NCI-H69 (cell line): ENCODE data around the gene FRMD8.

Source experiments
- DNase-seq: peaks from one replicate; lab custom pipeline; 2025; lab: John Stamatoyannopoulos, UW

The FRMD8 gene

GRCh38 chr11:65425105-65425970, 38.9 kb downstream of the FRMD8 start:
- DNase-seq, result peak; percentile 51

DNA sequence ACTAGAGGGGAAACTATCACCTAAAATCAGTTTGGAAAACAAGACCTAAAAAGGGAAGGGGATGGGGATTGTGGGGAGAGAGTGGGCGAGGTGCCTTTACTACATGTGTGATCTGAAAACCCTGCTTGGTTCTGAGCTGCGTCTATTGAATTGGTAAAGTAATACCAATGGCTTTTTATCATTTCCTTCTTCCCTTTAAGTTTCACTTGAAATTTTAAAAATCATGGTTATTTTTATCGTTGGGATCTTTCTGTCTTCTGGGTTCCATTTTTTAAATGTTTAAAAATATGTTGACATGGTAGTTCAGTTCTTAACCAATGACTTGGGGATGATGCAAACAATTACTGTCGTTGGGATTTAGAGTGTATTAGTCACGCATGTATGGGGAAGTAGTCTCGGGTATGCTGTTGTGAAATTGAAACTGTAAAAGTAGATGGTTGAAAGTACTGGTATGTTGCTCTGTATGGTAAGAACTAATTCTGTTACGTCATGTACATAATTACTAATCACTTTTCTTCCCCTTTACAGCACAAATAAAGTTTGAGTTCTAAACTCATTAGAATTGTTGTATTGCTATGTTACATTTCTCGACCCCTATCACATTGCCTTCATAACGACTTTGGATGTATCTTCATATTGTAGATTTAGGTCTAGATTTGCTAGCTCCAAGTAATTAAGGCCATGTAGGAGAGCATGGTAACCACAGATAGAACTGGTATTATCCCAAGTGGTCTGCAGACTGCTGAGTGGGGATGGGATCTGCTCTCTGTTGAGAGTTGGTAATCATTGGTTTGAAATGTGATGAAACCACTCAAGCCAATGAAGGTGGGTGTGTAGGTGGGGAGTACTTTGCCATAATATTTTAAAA, 39.8 kb downstream of the FRMD8 start:
- DNase-seq, result no peak

- DNase-seq, result peak; percentile 48
Measured at GRCh38 chr11:65426839-65427690, 40.6 kb downstream of the FRMD8 start.

DNA sequence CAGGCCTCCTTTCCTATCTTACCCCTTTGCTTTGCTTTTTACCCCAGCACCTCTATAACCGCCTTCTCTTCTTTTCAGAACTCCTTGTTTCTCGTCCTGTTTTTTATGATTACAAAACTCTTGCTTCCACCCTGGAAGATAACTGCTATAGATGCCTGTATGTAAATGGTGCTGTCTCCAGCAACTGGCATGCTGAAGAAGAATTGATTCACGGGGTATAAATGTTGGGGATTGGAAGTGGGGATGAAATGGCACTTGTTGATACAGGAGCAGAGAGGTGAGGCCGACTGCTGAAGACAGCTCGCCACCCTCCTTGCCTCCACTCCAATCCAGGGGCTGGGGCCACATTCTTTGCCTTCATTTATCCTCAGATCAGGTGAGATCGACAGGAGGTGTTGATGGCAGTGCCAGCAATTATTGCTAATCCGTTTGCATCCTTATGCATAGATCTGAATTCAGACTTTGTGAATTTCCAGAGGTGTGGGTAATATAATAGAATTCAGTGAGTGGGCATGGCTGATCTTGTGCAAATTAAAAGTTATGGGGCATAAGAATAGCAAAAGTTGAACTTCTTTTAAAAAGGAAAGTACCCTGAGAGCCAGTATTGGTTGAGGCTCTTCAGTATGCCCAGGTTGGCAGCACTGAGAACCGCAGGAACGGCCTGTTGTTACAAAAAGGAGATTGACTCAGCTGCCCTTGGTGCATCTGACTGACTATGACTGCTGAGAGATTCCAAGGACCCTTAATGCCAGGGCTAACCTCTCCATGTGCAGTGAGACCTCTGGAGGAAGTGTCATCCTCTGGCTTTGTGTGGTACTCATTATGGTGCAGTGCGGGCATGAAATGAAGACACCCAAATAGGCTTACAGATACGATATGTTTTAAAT, 41.5 kb downstream of the FRMD8 start:
- peak; percentile 56 for DNase-seq

- DNase-seq, result no peak
Measured at GRCh38 chr11:65428578-65429067, 42.2 kb downstream of the FRMD8 start.

- DNase-seq, result peak; percentile 67
Measured at GRCh38 chr11:65429068-65429681, 42.7 kb downstream of the FRMD8 start.

- peak; percentile 73 for DNase-seq
Measured at GRCh38 chr11:65429724-65430405, 43.4 kb downstream of the FRMD8 start.

GRCh38 chr11:65430406-65431217, 44.2 kb downstream of the FRMD8 start:
- DNase-seq, result peak; percentile 40

DNA sequence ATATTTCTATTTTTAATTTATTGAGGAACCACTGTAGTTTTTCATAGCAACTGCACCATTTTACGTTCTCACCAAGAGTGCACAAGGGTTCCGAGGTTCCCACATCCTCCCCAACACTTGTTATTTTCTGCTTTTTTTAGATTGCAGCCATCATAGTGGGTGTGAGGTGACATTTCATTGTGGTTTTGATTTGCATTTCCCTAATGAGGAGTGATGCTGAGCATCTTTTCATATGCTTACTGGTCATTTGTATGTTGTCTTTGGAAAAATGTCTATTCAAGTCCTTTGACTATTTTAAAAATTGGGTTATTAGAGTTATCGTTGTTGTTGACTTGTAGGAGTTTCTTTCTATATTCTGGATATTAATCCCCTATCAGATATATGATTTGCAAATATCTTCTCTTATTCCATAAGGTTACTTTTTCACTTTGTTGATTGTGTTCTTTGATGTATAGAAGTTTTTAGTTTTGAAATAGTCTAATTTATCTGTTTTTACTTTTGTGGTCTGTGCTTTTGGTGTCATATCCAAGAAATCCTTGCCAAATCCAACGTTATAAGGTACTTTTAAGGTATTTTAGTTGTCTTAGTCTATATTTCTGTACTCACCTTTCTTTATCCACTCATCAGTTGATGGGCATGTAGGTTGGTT, 45.1 kb downstream of the FRMD8 start:
- no peak for DNase-seq

DNA sequence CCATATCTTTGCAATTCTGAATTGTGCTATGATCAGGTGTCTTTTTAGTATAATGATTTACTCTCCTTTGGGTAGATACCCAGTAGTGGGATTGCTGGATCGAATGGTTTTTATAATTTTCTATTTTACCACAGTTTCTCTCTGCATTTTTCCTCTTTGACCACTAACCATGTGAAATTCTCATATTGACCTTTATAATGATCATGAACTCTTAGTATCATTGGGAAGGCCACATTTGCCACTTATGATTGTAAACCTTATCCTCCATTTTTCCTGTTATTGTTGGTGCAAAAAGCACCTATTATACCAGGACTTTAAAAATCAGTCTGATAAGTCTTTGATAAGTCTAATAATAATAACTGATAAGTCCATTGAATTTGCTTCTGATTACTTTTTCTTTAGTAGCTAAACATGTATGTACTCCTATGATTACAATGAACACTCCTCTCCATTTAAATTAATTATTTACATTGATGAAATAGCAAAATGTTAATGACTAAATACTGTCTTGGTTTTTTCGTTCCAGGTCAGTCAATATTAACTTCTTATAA, 45.7 kb downstream of the FRMD8 start:
- DNase-seq, result no peak

DNA sequence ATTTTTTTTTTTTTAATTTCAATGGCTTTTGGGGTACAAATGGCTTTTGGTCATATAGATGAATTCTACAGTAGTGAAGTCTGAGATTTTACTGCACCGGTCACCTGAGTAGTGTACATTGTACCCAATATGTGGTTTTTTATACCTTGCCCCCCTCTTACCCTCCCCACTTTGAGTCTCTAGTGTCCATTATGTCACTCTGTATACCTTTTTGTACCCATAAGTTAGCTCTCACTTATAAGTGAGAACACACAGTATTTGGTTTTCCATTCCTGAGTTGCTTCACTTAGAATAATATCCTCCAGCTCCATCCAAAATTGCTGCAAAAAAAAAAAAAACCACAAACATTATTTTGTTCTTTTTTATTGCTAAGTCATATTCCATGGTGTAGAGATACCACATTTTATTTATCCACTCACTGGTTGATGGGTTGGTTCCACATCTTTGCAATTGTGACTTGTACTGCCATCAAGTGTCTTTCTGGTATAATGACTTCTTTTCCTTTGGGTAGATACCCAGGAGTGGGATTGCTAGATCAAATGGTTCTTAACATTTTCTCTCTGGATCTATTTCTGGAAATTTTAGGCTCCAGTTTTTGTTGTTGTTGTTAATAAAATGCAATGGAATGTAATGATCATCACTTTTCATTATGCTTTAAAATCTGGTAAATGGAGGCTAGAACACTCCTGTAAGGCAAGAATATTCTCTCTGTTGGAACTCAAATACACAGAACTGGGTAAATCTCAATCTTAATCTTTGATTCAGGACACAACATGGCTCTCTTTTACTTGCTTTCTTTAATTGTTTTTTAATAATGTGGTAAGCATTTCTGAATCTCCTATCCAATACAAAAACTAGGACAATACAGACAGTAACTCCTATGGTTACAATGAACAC, 46.5 kb downstream of the FRMD8 start:
- peak; percentile 78 for DNase-seq

DNA sequence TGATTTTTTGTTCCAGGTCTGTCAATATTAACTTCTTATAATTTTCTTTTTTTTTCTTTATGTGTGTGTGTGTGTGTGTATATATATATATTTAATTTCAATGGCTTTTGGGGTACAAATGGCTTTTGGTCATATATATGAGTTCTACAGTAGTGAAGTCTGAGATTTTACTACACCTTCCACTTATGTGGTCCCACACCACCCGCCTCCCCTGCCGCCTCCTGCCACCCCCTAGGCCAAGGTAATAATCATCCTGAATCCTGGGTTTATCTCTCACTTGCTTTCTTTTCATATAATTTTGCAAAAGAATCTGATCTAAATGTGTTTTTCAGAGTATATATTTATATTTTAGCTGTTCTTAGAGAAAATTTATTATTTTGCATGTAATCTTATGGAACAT, 47.2 kb downstream of the FRMD8 start:
- DNase-seq, result no peak

DNA sequence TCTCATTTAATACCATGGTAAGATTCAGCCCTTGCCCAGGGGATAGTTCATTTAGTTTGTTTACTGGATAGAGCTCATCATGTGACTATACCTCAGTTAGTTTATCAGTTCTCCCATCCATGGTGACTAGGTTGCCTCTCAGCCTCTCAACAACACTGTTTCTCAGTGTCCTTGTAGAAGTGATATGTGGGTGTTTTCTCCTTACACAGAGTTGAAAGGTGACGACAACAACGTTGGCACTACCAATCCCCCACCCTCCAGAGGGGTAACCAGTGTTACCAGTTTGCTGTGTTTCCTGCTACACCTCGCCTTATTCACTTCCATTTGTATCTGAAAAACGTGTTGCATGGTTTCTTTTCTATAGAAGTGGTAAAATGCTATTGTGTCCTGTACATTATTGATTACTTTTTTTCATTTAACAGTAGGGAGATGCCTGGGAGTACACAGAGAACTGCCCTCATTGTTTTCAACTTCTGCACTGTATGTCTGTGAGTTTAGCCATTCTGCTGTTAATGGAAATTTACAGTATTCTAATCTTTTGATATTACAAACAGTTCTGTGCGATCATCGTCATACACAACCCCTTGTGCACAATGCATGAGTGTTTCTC, 47.7 kb downstream of the FRMD8 start:
- DNase-seq, result peak; percentile 52

DNA sequence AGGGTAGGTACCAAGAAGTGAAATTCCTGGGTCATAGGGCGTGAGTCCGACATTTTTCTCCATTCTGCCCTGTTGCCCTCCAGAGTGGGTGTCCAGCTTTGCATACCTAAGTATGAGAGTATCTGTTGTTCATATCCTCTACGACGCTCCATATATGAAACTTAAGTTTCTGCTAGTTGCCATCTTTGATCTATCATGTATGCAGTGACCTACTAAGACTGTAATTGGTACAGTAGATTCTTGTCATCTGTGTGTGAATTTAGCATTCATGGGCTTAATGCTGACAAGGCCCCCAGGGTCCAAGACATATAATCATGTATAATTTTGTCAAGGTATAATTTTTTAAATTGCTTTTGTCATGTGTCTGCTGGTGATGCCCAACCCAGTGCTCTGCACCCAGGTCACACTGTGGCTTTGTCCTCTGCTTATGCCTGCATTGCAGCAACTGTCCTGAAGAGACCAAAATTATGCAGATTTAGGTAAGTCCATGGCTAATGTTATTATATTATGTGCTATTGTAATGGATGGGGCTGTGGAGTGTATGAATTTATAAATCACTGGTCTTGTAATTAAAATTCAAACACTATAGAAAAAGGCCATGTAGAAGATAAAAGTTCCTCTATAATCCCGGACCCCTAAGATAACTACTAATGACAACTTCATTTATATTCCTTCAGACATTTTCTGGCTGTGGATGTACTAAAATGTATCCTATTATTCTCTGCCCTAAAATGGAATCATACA, 48.4 kb downstream of the FRMD8 start:
- peak; percentile 91 for DNase-seq

- peak; percentile 71 for DNase-seq
Measured at GRCh38 chr11:65435411-65435931, 49.0 kb downstream of the FRMD8 start.

- DNase-seq, result peak; percentile 76
Measured at GRCh38 chr11:65435981-65436411, 49.6 kb downstream of the FRMD8 start.
